GM18873 (cell line): Measurements from ENCODE around the gene MYBPC3.

Experiments used
- ATAC-seq: cut with Tn5 transposase; IDR thresholded peaks from one replicate; pipeline ENCODE4 v1.9.1; 2021; ENCODE audit warnings: mild to moderate bottlenecking, moderate library complexity, moderate number of reproducible peaks; ENCODE audit not compliant: unreplicated experiment, low FRiP score

Gene MYBPC3

GRCh38 chr11:47352556-47352955 lies at the start of gene MYBPC3:
TSS of gene MYBPC3 (minus strand) at chr11:47352702. CDS start at chr11:47352647, 55 bp downstream.
- no peak for ATAC-seq

- ATAC-seq, result peak; percentile 71
Observed at GRCh38 chr11:47400768-47401279, 48.3 kb upstream of the MYBPC3 start.

- ATAC-seq, result peak; percentile 25
Observed at GRCh38 chr11:47399860-47400767, 47.6 kb upstream of the MYBPC3 start.

DNA sequence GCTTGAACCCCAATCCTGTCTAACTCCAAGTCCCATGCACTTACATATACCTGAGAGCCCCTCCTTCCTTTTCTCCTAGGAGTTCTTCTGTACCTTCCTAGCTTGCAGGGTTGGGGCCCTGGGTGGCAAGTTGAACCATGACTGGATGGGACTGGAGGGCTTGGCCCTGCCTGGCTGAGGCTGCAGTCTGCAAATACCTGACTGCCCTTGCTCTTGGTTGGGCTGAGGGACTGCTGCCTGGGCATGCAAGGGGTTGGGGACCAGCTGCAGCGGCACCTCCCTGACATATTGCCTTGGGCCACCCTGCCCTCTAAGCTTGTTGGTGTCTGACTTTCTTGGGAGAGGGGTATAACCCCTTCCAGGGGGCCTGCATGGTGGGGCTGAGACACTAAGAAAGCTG lies 46.0 kb upstream of the MYBPC3 start:
- ATAC-seq, result no peak

DNA sequence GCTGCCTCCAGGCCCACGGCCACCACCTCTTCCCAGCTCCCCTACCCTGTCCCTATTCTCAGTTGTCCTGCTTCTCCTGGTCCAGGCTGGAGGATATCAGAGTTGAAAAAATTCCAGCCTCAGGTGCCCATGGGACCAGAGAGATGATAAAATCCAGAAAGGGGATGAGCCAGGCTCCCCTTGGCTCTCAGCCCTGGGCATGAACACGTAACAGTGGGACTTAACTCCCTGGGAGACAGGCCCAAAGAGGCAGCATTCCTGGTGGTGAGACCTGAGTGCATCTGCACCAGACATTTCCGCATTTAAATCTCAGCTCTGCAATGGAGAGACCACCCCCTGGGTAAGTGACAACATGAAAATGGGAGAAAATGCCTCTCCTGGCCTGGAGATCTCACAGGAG lies 45.5 kb upstream of the MYBPC3 start:
- no peak for ATAC-seq

- no peak for ATAC-seq
Observed at GRCh38 chr11:47396049-47396320, 43.5 kb upstream of the MYBPC3 start.

DNA sequence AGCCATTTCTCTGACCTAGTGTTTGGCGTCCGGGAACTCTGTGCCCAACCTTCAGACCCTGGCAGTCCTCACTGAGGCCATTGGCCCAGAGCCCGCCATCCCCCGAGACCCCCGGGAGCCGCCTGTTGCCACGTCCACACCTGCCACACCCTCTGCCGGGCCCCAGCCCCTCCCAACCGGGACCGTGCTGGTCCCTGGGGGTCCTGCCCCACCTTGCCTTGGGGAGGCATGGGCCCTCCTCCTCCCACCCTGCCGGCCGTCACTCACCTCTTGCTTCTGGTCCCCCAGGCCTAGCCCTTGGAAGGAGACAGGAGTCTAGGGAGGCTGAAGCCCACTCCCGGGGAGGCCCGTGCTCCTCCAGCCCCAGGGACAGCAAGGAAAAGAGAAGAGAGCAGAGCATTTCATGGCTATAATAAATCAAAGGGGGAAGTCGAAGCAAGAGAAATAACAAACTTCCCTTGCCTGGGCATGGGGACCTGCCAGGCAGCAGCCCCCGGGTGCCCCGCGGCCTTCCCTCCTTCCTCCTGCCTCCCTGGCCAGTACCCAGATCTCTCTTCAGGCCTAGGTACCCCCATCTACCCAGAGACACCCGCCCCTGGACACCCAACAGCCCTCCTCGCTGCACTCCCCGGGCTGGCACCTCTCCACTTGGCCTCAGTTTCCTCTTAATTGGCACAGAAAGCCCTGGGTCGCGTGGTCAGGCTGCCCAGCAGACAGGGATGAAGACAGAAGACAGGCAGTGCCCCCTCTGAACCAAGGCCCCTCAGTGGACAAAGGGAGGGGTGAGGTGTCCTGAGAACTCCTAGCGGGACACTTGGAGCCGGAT lies 42.9 kb upstream of the MYBPC3 start:
- no peak for ATAC-seq

DNA sequence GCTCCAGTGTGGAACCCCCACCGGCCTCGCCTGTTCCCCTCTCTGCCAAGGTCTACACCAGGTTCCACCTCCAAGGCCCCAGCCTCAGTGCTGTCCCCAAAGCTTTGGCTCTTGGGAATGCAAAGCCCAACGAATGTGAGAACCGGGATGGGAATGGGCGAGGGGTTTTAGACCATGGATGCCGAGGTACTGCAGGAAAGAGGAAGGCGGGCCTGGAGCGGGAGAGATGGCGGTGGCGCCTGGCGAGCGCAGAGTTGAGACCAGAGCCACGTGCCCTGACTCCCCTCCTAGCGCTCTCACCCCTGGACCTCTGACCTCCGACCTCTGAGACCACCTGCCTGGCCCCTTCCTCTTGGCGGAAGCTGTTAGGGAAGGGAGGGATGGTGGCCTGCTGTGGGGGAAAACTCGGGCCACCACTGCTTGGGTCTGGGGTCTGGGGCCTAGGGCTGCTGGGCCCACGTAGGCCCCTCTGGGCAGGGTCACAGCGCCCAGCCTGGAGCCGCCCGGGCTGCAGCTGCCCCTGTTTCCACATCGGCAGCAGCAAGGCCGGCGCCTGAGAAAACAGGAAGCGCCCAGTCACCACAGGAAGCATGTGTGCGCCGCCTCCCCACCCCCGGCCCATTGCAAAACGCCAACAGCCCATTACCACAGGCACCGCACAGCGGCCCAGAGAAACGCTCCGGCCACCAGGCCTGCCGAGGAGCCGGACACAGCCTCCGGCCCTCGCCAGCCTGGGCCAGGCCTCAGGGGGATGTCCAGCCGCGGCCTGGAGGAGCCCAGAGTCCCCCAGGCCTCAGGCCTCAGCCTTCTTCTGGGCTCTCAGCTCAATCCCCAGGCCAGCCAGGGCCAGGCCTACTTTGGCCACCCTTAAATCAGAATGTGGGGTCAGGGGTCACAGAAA lies 42.1 kb upstream of the MYBPC3 start:
- ATAC-seq, result no peak

DNA sequence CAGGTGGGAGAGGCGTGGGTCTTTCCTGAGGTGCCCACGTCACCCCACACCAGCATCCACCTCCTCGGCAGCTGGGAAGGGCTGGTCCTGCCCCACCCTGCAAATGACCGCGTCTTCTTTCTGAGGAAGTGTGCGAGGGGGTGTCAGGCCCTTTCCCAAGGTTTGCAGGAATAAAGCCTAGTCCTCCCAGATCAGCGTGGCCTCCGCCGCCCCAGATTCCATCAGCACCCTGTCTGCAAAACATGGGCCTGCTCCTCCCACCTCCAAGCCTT lies 41.5 kb upstream of the MYBPC3 start:
- ATAC-seq, result no peak

DNA sequence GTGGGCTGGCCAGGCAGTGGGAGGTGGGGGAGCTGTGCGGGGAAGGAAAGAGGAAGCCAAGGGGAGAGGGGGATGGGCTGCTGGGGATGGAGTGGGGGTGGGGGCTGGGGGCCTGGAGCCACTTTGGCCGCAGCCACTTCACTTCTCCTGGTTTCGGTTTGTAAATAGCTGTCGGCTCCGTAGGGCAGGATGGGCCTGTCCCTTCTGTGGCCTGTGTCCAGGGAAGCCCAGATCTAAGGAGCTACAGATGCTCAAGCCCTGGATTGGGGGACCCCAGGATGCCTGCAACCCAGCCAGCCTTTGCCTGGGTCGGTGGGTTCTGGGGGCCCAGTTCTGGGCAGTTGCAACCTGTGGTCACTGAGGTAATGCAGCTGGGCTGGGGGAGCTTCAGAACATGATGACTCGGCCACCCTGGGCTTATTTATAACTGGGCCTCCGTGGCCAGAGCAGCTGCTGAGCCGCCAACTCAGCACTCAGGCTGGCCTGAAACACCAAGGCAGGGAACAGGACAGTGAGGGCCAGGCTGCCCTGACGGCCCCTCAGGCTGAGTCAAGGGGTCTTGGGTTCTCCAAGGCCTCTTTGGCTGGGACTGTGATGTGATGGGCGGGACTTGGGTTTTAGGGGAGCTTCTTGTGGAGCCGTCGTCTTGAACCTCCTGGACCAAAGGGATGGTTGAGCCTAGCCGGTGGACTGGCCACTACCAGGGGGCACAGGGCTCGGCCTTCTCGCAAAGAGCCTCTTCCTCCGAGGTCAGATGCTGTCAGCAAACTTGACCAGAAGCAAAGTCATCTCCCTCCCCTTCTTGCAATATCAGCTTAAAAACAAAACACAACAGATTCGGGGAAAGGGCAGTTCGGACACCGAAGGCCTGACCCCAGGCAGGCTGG lies 40.9 kb upstream of the MYBPC3 start:
- no peak for ATAC-seq

DNA sequence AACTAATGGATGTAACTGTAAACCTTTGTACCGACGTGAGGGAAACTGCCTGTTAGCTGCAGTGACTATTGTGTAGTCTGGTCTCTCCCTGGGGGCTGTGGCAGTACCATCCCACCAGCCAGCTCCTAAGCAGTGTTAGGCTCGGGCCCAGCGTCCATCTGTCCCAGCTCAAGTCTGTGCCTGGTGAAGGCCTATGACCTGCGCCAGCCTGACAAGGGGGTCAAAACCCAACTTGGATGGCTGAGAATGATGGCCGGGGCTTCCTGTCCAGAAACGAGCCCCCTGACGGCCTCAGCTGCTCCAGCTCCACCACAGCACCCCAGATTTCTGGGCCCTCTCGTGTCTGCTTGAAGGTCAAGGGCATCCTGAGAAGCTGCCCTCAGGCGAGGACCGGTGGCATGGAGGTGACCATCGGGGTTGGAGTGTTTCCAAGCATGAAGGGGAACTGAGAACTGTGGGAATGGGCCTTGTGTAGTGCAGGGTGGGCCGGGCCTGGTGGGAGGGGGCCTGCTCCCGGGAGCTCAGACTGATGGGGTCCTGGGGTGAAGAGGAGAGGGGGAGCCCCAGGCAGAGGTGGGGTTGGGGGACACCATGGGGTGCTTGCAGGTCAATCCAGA lies 40.2 kb upstream of the MYBPC3 start:
- ATAC-seq, result no peak

GRCh38 chr11:47391711-47392432 lies 39.4 kb upstream of the MYBPC3 start:
- ATAC-seq, result no peak

GRCh38 chr11:47391077-47391583 lies 38.6 kb upstream of the MYBPC3 start:
- ATAC-seq, result no peak

GRCh38 chr11:47390422-47390760 lies 37.9 kb upstream of the MYBPC3 start:
- no peak for ATAC-seq

GRCh38 chr11:47389577-47390421 lies 37.3 kb upstream of the MYBPC3 start:
- no peak for ATAC-seq

DNA sequence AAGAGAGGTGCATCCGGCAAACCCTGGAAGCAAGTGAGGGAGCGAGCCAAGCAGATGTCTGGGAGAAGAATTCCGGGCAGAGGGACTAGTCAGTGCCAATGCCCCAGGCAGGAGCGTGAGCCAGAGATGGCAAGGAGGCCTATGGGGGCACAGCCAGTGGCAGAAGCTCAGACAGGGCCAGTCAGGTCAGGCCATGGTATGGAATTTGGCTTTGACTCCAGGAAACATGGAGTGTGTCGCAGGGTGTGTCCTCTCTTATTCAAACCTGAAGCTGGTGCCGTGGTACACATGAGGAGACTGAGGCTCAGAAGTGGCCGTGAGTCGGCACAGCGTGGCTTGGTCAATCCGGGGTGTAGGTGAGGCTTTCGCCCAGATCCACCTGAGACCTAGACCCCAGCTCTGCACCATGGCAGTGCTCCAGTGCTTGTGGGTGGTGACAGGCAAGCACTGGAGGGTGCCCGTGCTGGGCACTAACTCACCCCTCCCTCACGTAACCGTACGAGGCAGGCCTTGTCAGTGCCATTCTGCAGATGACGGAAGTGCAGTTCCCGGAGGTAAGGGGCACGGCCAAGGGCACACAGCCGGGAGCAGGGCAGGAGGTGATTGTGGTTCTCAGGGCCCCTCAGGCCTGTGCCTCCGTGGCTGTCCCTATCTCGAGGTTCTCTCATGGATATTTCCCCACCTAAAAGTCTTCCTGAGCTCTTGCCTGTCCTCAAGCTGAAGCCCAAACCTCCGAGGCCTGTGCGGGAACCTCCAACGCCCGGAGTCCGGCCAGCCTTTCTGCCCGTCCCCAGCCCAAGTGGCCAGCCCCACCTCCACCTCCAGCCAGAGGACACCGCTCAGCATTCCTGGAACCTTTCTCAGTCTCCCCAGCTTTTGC lies 36.4 kb upstream of the MYBPC3 start:
- ATAC-seq, result no peak
